ENCODE data around the gene TMEM121. TPM values are rescaled to one million over a fixed set of nuclear protein-coding genes. Genes with fewer than 3 reads are reported as not detected.

The TMEM121 gene
- total RNA-seq, 1 experiment from 2014 or later = 1.9 TPM

DNA sequence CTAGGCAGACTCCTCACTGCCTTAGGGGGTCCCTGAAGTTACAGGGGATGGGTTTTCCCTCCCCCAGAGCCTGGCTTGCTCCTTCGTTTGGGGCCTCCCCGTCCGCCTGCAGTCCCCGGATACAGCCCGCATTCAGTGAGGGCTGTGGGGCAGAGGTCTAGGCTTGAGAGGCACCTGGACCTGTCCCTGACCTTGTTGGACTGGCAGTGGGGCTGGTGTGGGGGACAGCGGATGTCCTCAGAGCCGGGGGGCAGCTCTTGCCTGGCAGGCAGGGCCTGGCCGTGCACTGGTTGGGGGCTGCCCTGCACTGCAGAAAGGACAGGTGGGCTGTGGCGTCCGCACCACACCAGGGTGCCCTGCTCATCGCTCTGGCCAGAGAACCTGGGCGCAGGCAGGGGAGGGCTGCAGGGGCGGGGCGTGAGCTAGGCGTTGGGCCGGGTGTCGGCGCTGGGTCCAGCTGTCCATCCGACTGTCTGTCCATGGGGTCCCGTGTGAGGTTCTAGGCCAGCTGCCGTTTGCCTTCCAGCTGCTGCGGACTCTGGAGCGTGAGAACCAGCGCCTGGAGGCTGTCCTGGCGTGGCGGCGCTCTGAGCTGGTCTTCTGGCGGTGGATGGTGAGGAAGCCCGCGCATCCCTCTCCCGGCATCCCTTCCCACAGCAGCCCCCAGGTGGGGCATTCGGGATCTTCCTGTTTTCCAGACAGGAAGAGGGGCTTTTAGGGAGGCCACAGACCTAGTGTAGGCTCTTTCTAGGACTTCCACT lies 29.4 kb upstream of the TMEM121 start:
- DNase-seq (ENCODE audit: extremely low read depth, low read depth) = no peak

- DNase-seq (ENCODE audit: extremely low read depth, low read depth) = no peak
These were observed 28.5 kb upstream of the TMEM121 start for GRCh38 chr14:105497671-105498429.

- no peak for DNase-seq (ENCODE audit: extremely low read depth, low read depth)
These were observed 27.7 kb upstream of the TMEM121 start for GRCh38 chr14:105498430-105499255.

- DNase-seq (ENCODE audit: extremely low read depth, low read depth) = no peak
These were observed 26.9 kb upstream of the TMEM121 start for GRCh38 chr14:105499256-105500035.

- no peak for DNase-seq (ENCODE audit: extremely low read depth, low read depth)
These were observed 26.2 kb upstream of the TMEM121 start for GRCh38 chr14:105500036-105500725.

DNA sequence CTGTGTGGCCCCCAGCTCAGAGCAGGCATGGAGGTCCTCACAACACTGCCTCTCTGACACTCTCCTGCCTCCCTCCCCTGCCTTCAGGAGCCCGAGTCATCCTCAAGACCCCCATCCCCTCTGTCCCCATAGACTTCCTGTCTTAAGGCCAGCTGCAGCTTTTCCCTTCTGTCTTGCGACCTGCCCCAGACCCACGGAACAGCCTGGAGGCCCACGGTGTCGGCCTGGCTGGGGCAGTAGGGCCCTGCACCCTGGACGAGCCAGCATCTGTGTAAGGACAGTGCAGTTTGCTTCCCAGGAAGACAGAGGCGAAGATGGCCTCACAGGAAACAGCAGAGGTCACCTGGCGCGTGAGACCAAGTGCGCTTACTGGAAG lies 25.7 kb upstream of the TMEM121 start:
- DNase-seq (ENCODE audit: extremely low read depth, low read depth) = no peak

- no peak for DNase-seq (ENCODE audit: extremely low read depth, low read depth)
These were observed 24.7 kb upstream of the TMEM121 start for GRCh38 chr14:105501504-105502291.

- DNase-seq (ENCODE audit: extremely low read depth, low read depth) = no peak
These were observed 23.7 kb upstream of the TMEM121 start for GRCh38 chr14:105502446-105503295.

DNA sequence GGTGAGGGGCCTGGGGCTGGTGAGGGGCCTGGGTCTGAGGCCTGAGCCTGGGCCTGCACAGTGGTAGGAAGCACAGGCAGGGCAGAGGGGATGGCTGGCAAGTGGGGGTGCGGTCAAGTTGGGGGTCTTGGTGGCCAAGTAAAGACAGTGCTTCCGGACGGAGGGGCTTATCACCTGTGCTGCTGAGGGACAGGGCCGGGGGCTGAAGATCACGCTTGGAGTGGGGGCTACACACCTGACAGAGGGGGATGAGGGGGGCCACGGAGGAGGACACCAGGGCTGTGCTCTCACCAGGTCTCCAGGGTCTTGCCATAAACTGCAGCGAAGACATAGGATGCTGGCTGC lies 23.1 kb upstream of the TMEM121 start:
- DNase-seq (ENCODE audit: extremely low read depth, low read depth) = no peak

DNA sequence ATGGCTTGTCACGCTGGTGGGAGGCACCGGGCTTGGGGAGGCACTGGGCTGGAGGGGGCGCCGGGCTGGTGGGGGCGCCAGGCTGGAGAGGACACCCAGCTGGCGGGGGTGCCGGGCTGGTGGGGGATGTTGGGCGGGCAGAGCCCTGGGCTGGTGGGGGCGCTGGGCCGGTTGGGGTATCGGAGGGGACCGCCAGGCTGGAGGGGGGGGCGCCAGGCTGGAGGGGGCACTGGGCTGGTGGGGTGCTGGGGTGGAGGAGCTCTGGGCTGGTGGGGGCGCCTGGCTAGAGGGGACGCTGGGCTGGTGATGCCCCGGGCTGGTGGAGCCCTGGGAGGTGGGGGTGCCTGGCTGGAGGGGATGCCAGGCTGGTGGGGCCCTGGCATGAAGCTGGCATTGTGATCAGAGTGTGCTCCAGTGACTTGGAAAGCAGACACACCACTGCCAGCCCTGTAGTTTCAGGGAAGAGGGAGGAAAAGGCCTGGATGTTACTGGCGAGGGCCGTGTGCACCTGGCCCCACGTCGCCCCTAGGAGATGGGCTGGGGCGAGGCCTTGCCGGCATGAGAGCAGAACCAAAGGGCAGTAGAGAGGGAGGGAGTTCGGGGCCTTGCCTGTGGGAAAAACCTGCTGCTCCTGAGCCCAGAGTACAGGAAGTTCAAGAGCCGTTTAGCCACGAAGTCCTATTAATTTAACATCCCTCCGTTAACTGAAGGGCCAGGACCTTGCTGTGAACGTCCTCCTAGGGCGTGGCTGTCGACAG lies 22.3 kb upstream of the TMEM121 start:
- no peak for DNase-seq (ENCODE audit: extremely low read depth, low read depth)

GRCh38 chr14:105505101-105505500 lies 21.3 kb upstream of the TMEM121 start:
- no peak for DNase-seq (ENCODE audit: extremely low read depth, low read depth)

GRCh38 chr14:105507247-105507646 lies 19.1 kb upstream of the TMEM121 start:
- no peak for DNase-seq (ENCODE audit: extremely low read depth, low read depth)

- DNase-seq (ENCODE audit: extremely low read depth, low read depth) = no peak
These were observed 18.3 kb upstream of the TMEM121 start for GRCh38 chr14:105508069-105508468.

- DNase-seq (ENCODE audit: extremely low read depth, low read depth) = no peak
These were observed 17.8 kb upstream of the TMEM121 start for GRCh38 chr14:105508601-105509000.

DNA sequence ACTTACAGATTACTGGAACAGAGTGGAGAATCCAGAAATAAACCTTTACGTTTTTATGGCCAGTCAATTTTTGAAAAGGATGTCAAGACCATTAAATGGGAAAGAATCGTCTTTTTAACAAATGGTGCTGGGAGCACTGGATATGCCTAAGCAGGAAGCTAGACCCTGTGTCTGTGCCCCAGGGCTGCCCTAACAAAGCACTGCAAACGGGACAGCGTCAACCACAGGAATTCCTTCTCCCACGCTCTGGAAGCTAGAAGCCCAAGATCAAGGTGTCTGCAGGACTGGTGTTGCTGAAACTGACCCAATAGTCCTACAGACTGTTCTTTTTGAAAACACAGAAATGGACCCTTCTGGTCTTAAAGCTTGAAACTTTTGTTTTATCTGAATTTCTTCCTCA lies 9.3 kb upstream of the TMEM121 start:
- DNase-seq (ENCODE audit: extremely low read depth, low read depth) = no peak

DNA sequence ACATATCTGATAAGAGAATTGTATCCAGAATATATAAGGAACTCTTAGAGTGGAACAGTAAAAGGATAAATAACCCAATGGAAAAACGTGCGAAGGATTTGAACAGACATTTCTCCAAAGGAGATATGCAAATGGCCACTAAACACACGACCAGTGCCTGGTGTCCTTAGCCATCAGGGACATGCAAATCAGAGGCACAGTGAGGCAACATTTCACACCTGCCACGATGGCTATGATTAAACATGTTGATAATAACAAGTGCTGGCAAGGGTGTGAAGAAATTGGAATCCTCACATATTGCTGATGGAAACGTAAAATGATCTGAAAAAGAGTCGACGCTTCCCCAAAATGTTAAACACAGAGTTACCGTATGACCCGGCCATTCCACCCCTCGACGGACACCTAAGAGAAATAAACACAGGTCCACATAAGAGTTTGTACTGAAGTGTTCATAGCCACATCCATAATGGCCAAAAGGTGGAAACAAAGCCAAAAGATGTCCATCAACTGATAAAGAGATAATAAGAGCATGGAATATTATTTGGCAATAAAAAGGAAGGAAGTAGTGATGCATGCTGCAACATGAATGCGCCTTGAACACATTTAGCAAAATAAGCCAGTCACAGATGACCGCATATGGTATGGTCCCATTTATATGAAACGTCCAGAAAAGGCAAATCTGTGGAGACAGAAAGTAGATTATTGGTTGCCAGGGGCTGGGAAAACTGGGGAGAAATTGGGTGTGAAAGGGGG lies 6.3 kb upstream of the TMEM121 start:
- no peak for DNase-seq (ENCODE audit: extremely low read depth, low read depth)

GRCh38 chr14:105525326-105525725 lies 1.1 kb upstream of the TMEM121 start:
- no peak for DNase-seq (ENCODE audit: extremely low read depth, low read depth)

Measured in NCI-H460 (cell line).